ENCODE data around the gene LPP.

Gene LPP

DNA sequence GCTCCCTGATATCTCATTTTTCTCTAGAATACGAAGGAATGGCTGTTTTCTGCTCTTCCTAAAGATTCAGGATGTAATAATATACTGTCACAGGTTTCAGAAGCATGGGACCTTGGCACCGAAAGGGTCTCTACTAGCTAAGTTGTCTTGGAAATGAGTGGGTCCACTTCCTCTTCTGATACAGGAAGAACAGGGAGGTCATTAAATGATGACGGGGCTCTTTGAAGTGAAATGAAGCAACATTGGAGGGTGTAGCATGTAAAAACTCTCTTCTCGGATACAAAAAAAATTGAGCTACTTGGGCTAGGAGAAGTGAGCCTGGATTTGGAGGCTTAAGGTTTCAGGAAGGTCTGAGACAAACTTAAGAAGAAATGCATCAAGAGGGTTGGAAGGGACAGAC is 668.0 kb downstream of the LPP start:
- TF ChIP-seq, protein P1, sequence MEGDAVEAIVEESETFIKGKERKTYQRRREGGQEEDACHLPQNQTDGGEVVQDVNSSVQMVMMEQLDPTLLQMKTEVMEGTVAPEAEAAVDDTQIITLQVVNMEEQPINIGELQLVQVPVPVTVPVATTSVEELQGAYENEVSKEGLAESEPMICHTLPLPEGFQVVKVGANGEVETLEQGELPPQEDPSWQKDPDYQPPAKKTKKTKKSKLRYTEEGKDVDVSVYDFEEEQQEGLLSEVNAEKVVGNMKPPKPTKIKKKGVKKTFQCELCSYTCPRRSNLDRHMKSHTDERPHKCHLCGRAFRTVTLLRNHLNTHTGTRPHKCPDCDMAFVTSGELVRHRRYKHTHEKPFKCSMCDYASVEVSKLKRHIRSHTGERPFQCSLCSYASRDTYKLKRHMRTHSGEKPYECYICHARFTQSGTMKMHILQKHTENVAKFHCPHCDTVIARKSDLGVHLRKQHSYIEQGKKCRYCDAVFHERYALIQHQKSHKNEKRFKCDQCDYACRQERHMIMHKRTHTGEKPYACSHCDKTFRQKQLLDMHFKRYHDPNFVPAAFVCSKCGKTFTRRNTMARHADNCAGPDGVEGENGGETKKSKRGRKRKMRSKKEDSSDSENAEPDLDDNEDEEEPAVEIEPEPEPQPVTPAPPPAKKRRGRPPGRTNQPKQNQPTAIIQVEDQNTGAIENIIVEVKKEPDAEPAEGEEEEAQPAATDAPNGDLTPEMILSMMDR (IDR thresholded peaks at IDR 0.05; ENCODE audit: control insufficient read depth, insufficient read depth, low read depth, low read length, missing control alignments) = no peak
- H3K4me3 ChIP-seq (ENCODE audit: control insufficient read depth, low read depth, low read length) = no peak overlapping the region
- DNase-seq (ENCODE audit: low read depth) = no peak

DNA sequence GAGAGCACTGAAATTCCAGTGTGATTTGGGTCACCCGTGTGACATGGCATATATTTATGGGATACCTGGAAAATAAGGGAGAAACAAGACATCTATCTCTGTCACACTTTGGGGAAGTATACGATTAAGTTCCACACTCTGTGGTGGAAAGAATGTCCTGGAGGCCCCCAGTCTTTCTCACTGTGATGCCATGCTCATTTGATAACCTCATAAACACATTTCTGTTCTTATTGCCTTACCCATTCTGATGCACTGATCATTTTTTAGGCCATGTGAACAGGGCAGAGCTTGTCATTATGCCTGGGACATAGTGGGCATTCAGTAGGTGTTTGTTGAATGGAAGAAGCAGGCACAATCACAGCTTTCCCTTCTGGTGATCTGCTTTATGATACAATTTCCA is 668.5 kb downstream of the LPP start:
- no peak for DNase-seq (ENCODE audit: low read depth)

DNA sequence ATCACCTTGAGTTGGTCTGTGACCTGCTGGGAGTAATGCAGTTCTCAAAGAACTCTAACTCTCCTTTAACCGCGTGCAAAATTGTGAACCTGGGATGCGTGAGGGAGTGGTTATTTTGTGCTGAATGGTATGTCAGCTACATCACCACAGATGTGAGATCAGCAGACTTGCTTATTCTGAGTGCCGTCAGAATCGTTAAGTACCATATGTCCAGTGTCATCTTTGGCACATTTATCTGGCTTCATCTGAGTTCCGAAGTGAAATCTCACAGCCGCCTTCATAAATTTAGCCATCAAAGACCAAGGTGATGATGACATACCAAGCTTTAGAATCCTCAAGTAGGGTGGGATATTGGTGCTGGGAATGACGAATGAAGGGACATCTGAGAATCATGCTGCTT is 670.6 kb downstream of the LPP start:
- no peak overlapping the region for H3K4me3 ChIP-seq (ENCODE audit: control insufficient read depth, low read depth, low read length)
- DNase-seq (ENCODE audit: low read depth) = no peak
- TF ChIP-seq, protein P1 (IDR thresholded peaks at IDR 0.05; ENCODE audit: control insufficient read depth, insufficient read depth, low read depth, low read length, missing control alignments) = no peak

More for the DNA sequence above, 668.5 kb downstream of the LPP start:
- TF ChIP-seq, protein P1 (IDR thresholded peaks at IDR 0.05; ENCODE audit: control insufficient read depth, insufficient read depth, low read depth, low read length, missing control alignments) = no peak
- H3K4me3 ChIP-seq (ENCODE audit: control insufficient read depth, low read depth, low read length) = no peak overlapping the region

DNA sequence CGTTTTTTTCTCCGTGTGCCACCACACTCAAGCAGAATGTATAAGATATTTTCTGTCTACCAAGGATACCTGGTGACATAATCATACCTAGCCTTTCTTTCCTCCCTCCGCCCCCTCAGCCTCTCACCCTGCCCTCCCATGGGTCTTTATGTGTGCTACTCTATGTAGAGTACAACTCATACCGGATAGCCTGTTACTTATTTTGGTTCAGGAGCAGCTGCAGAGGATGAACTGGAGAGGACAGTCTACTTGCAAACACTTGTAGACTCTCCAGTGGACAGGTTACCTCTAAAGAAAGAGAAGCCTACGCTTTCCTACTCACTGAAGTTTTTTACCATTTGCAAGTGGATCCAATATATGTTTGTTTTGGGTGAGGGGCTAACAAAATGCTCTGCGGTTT is 671.9 kb downstream of the LPP start:
- TF ChIP-seq, protein P1 (IDR thresholded peaks at IDR 0.05; ENCODE audit: control insufficient read depth, insufficient read depth, low read depth, low read length, missing control alignments) = no peak
- H3K4me3 ChIP-seq (ENCODE audit: control insufficient read depth, low read depth, low read length) = no peak overlapping the region
- no peak for DNase-seq (ENCODE audit: low read depth)

DNA sequence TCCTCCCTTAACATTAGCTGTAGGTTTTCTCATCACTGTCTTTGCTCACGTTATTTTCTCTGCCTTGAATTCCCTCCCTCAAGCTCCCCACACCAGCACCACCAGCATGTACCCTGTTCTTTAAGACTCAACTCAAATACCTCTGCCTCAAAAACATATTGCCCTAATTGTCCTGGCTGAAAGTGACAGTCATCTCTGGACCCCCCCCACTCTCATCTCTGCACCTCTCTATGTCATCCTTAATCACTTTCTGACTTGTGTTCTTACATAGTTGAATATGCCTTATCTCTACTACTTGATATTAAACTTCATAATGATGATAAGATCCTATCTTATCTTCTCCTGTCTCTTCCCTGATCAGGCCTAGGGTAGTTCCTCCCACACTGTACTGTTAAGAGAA is 672.6 kb downstream of the LPP start:
- TF ChIP-seq, protein P1 (IDR thresholded peaks at IDR 0.05; ENCODE audit: control insufficient read depth, insufficient read depth, low read depth, low read length, missing control alignments) = no peak
- no peak for DNase-seq (ENCODE audit: low read depth)
- no peak overlapping the region for H3K4me3 ChIP-seq (ENCODE audit: control insufficient read depth, low read depth, low read length)

DNA sequence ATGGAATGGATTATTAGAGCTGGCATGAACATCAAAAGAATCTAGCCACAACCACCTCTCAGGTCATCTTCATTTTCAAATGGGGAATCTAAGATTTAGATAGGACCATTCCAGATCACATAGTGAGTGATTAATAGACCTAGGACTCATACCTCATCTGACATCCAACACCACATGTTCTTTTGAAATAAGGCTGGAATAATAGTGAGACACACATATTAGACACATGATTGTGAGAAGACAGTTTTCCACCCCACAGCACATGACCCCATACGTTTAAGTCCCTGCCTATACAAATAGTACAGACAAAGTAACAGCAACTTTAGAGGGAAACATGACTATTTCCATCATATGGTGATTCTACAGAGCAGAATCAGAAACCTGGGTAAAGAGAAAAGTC is 673.1 kb downstream of the LPP start:
- TF ChIP-seq, protein P1 (IDR thresholded peaks at IDR 0.05; ENCODE audit: control insufficient read depth, insufficient read depth, low read depth, low read length, missing control alignments) = no peak
- DNase-seq (ENCODE audit: low read depth) = no peak
- H3K4me3 ChIP-seq (ENCODE audit: control insufficient read depth, low read depth, low read length) = no peak overlapping the region

DNA sequence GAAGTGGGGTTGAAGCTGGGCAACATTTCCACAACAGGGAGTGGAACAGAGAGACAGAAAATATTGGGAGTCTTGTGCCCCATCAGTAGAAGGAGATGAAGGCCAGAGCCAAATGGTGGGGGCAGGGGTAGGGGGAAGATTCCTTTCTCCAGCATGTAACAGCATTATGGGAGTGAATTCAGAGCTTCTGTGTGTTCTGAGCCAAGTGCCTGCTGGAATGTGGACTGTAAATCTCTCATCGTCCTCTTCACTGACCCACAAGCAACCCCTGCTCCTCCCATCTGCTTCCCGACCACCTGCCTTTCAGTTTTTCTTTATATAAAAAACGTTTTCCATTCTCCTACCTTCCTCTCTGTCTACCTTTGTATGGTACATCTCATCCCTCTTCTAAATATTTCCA is 673.6 kb downstream of the LPP start:
- DNase-seq (ENCODE audit: low read depth) = no peak
- no peak overlapping the region for H3K4me3 ChIP-seq (ENCODE audit: control insufficient read depth, low read depth, low read length)
- TF ChIP-seq, protein P1 (IDR thresholded peaks at IDR 0.05; ENCODE audit: control insufficient read depth, insufficient read depth, low read depth, low read length, missing control alignments) = no peak

Measured in AG09309 (cell line).